Measurements from ENCODE around the gene LRGUK.
"Not testable (repeated sequence)": the region's sequence is repeated elsewhere in the genome, so short reads cannot be mapped to it uniquely, and the experiment has no call there.

The LRGUK gene

GRCh38 chr7:134189559-134189958, 62.4 kb downstream of the LRGUK start:
- no peak for DNase-seq

- DNase-seq = no peak
Measured at GRCh38 chr7:134191876-134192275, 64.7 kb downstream of the LRGUK start.

- no peak for DNase-seq
Measured at GRCh38 chr7:134193240-134193639, 66.1 kb downstream of the LRGUK start.

GRCh38 chr7:134195252-134195651, 68.1 kb downstream of the LRGUK start:
- DNase-seq = no peak

- no peak for DNase-seq
Measured at GRCh38 chr7:134196439-134196838, 69.3 kb downstream of the LRGUK start.

GRCh38 chr7:134197345-134197744, 70.2 kb downstream of the LRGUK start:
- DNase-seq = no peak

GRCh38 chr7:134200970-134201369, 73.8 kb downstream of the LRGUK start:
- DNase-seq = no peak

GRCh38 chr7:134201569-134202261, 74.6 kb downstream of the LRGUK start:
- no peak for DNase-seq

GRCh38 chr7:134203186-134203889, 76.2 kb downstream of the LRGUK start:
- no peak for DNase-seq

- DNase-seq = no peak
Measured at GRCh38 chr7:134209322-134210015, 82.3 kb downstream of the LRGUK start.

GRCh38 chr7:134210227-134210626, 83.1 kb downstream of the LRGUK start:
- DNase-seq = no peak

- DNase-seq = no peak
Measured at GRCh38 chr7:134210976-134211663, 84.0 kb downstream of the LRGUK start.

GRCh38 chr7:134211817-134212216, 84.7 kb downstream of the LRGUK start:
- no peak for DNase-seq

- no peak for DNase-seq
Measured at GRCh38 chr7:134212576-134213546, 85.7 kb downstream of the LRGUK start.

GRCh38 chr7:134220236-134220635, 93.1 kb downstream of the LRGUK start:
- DNase-seq = no peak

- DNase-seq = not testable (repeated sequence)
Measured at GRCh38 chr7:134231296-134231695, 104.2 kb downstream of the LRGUK start.

GRCh38 chr7:134234216-134234615, 107.1 kb downstream of the LRGUK start:
- no peak for DNase-seq

- no peak for DNase-seq
Measured at GRCh38 chr7:134245253-134245652, 118.1 kb downstream of the LRGUK start.

- no peak for DNase-seq
Measured at GRCh38 chr7:134246347-134246746, 119.2 kb downstream of the LRGUK start.

- no peak for DNase-seq
Measured at GRCh38 chr7:134246761-134247160, 119.6 kb downstream of the LRGUK start.

GRCh38 chr7:134248196-134248595, 121.1 kb downstream of the LRGUK start:
- DNase-seq = no peak

- DNase-seq = no peak
Measured at GRCh38 chr7:134254311-134254710, 127.2 kb downstream of the LRGUK start.

Measured in NCI-H2029 treated with DMSO at 0.1 percent for 48 hours (cell line).